Epithelial cell of proximal tubule (primary cell): ENCODE measurements around the gene GJC2. TPM values are rescaled to one million over a fixed set of nuclear protein-coding genes. Genes with fewer than 3 reads are reported as not detected.
"Not testable (repeated sequence)": the region's sequence is repeated elsewhere in the genome, so short reads cannot be mapped to it uniquely, and the experiment has no call there.

Source experiments
- DNase-seq: peaks from one replicate; pipeline ENCODE4 v3.0.0-alpha.2; 2011; ENCODE audit warnings: low read depth
- H3K4me3 ChIP-seq: 2 replicates; pipeline ENCODE4 v1.5.1; 2011; ENCODE audit warnings: low read depth, mild to moderate bottlenecking, low read length
- CTCF ChIP-seq: conservative IDR thresholded peaks from 2 replicates; pipeline ENCODE4 v1.5.1; 2012; ENCODE audit warnings: low read depth, mild to moderate bottlenecking, low read length
- total RNA-seq: library from RNA; depleted of rRNA; stranded (reverse); fragments of >200 nt; gene quantifications from 2 replicates; pipeline ENCODE4 v1.2.3, GENCODE V29; 2015

Gene GJC2
- total RNA-seq, 1 donor from 2014 or later, result 0.69 TPM

- DNase-seq, result no peak
- TF ChIP-seq CTCF, result no peak
- no peak overlapping the region for H3K4me3 ChIP-seq
Measured at GRCh38 chr1:228185641-228185965, 35.9 kb downstream of the GJC2 start.

DNA sequence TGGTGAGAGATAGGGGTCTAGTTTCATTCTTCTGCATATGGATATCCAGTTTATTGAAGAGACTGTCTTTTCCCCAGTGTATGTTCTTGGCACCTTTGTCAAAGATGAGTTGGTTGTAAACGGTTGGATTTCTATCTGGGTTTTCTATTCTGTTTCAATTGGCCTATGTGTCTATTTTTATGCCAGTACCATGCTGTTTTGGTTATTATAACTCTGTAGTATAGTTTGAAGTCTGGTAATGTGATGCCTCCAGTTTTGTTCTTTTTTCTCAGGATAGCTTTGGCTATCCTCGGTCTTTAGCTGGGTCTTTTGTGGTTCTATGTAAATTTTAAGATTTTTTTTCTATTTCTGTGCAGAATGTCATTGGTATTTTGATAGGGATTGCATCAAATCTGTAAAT, 38.5 kb downstream of the GJC2 start:
- H3K4me3 ChIP-seq, DNase-seq: not testable (repeated sequence)

DNA sequence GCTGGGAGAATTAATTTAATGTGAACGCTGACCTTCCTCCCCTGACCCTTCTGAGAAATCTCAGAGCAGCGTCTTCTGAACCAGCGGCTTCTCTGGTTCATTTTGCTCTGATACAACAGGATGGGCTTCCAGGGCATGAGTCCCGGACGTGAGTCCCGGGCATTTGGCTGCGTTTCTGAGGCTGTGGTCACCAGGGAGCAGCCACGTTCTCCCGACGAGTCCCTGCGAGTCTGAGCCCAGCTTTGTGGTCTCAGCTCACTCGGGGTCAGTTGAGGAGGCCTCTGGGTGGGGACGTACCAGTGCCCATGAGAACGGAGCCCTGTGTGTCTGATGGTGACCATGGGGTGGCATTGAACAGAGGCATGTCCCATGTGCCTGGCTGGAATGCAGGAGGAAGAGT, 40.5 kb downstream of the GJC2 start:
- no peak for DNase-seq
- no peak overlapping the region for H3K4me3 ChIP-seq
- no peak for TF ChIP-seq CTCF

DNA sequence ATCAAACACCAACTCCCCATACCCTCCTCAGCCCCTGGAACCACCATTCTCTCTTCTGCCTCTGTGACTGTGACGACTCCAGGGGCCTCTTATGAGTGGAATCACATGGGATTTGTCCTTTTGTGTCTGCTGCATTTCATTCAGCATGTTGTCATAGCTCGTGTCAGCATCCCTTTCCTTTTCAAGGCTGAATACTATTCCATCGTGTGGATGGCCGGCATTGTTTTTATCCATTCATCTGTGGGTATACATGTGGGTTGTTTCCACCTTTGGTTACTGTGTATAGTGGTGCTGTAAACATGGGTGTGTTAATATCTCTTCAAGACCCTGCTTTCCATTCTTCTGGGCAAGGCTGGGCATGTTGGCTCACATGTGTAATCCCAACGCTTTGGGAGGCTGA, 41.0 kb downstream of the GJC2 start:
- DNase-seq, result no peak
- no peak overlapping the region for H3K4me3 ChIP-seq
- TF ChIP-seq CTCF, result no peak

DNA sequence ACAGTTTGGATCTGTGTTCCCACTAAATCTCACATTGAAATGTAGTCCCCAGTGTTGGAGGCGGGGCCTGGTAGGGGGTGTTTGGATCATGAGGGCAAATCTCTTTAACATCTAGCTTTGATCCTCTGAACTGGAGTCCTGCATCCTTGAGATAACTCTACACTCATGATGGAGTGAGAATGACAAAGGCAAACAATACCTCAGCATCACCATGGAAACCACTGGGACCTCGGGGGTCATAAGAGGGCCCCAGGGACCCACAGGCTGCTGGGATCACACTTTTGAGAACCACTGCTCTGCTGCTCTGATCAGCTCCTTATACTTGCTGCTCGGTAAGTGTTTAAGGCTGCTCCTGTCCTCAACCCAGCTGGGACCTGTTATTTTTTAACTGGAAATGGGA, 44.7 kb downstream of the GJC2 start:
- no peak for TF ChIP-seq CTCF
- H3K4me3 ChIP-seq, result no peak overlapping the region
- no peak for DNase-seq

GRCh38 chr1:228194921-228195812, 45.4 kb downstream of the GJC2 start:
- no peak for TF ChIP-seq CTCF
- no peak overlapping the region for H3K4me3 ChIP-seq
- DNase-seq, result no peak

GRCh38 chr1:228197555-228198147, 47.9 kb downstream of the GJC2 start:
- TF ChIP-seq CTCF, result no peak
- no peak for DNase-seq

More at GRCh38 chr1:228197555-228198147, 47.9 kb downstream of the GJC2 start:
- H3K4me3 ChIP-seq, result no peak overlapping the region
